GM19463 (cell line): ENCODE data around the gene HTR3E.
"Not testable (repeated sequence)": the region's sequence is repeated elsewhere in the genome, so short reads cannot be mapped to it uniquely, and the experiment has no call there.

ENCODE experiments used
- ATAC-seq: cut with Tn5 transposase; IDR thresholded peaks from one replicate; pipeline ENCODE4 v1.9.1; 2021; ENCODE audit warnings: mild to moderate bottlenecking, moderate library complexity; ENCODE audit not compliant: unreplicated experiment

The HTR3E gene

DNA sequence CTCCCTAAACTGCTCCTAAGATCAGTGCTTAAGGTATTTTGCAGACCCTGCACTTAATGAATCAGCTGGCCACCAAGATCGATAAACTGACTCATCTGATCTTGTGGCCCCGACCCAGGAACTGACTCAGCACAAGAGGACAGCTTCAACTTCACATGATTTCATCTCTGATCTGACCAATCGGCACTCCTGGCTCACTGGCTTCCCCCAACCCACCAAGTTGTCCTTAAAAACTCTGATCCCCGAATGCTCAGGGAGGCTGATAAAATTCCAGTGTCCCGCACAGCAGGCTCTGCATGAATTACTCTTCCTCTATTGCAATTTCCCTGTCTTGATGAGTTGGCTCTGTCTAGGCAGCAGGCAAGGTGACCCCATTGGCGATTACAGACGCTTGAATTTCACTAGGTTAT lies 13.5 kb downstream of the HTR3E start:
- no peak for ATAC-seq

DNA sequence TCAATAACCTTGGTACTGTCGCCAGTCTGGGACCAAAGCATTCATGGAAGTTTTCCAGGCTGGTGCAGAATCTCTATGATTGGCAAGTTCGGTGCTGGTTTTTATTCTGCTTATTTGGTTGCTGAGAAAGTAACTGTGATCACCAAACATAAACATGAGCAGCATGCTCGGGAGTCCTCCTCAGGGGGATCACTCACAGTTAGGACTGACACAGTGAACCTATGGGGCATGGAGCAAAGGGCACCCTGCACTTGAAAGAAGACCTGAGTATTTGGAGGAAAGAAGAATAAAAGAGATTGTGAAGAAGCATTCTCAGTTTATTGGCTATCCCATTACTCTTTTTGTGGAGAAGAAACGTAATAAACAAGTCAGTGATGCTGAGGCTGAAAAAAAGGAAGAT lies 19.2 kb downstream of the HTR3E start:
- ATAC-seq = no peak

DNA sequence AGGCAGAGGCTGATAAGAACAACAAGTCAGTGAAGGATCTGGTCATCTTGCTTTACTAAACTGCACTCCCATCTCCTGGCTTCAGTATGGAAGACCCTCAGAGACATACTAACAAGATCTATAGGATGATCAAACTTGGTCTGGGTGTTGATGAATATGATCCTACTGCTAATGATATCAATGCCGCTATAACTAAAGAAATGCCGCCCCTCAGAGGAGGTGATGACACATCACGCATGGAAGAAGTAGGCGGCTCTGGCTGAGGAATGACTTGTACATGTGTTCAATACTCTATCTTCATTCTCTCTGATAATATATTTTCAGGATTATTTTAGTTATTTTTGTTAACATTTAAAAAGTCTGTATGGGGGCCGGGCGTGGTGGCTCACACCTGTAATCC lies 20.8 kb downstream of the HTR3E start:
- no peak for ATAC-seq

DNA sequence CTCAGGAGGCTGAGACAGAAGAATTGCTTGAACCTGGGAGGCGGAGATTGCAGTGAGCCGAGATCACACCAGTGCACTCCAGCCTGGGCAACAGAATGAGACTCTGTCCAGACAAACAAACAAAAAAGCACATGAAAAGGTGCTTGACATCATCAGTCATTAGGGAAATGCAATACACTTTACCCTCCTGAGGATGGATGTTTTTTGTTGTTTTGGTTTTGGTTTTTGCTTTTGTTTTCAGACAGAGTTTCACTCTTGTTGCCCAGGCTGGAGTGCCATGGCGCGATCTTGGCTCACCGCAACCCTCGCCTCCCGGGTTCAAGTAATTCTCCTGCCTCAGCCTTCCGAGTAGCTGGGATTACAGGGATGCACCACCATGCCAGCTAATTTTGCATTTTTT lies 24.2 kb downstream of the HTR3E start:
- ATAC-seq = not testable (repeated sequence)

DNA sequence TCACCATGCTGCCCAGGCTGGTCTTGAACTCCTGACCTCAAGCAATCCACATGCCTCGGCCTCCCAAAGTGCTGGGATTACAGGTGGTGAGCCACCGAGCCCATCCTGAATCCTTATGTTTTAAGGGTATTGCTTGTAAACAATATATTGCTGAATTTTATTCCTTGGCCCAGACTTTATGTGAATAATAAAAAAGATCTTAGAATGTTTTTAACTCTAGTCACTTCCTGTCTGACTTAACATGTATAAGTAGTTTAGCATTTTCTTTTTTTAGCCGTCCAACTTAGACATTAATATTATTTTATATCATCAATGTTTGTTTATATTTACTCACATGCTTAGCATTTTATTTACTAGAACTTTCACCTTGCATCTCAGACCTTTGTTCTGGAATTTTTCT lies 29.1 kb downstream of the HTR3E start:
- ATAC-seq = no peak

DNA sequence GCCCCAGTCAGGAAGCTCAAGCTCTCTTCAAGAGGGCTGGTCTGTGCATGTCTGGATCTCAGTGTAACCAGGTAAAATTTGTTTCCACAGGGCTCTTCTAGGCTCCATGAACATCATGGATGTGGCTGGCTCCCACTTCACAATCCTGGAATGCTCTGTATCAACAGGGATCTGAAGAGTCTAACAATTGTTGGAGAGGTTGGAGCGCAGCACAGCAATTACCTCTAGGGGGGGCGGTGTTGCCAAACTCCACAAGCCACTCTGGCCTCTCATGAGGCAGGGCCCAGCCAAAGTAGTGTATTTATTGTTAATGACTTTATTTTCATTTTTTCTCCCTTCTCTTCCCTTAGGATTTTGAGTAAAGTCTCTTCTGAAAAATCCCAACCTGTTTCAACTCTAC lies 32.1 kb downstream of the HTR3E start:
- ATAC-seq = no peak

DNA sequence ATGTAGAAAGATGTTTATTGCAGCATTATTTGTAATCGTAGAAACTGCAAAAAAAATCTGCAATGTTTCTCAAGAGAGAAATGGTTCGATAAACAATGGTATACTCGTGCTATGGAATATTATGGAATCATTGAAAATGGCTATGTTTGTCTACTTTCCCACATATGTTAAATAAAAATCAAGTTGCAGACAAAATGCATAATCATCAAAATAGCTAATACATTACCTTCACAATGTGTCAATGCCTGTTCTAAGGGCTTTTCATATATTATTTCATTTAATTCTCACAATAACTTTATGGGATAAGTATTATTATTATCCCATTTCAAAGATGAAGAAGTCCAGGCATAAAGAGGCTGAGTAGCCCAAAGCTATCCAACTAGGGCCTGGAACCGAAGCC lies 36.1 kb downstream of the HTR3E start:
- ATAC-seq = no peak

DNA sequence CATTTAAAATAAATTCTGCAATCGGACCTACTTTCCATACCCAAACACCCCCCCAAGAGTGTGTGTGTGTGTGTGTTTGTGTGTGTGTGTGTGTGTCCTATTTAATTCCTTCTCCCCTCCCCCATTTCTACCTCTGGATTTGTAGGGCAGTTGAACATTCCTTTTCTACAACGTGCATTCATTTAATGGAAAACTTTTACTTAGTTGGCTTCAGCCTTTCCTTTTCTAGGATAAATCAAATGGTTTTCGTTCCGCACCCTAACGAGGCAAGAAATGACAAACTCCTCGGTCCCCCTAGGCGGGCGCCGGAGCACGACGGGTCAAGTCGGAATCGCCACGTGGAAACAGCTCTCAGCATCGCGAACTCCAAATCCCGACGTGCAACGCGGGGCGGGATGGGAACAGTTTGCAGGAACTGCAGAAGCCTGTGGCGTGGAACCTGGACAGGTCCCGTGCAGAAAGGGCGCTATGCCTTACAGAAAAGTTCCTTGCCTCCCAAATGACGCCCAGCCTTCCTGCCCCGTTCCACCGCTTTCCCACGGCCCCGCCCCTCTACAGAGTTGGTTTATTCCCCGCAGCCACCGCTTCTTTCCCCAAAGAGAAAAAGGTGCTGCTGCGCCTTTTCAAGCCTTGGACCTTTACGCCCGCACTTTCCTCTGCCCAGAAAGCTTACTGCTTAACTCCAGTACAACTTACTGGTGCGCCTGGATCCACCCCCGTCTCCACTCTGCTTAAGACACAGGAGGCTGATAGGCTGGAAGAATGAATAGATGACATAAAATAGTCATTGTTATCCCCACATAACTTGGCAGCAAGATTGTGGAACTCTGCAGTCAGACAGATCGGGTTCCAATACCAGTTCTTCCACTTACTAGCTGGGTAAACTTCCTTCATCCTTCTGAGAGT lies 37.2 kb downstream of the HTR3E start:
- ATAC-seq = peak; percentile 43

DNA sequence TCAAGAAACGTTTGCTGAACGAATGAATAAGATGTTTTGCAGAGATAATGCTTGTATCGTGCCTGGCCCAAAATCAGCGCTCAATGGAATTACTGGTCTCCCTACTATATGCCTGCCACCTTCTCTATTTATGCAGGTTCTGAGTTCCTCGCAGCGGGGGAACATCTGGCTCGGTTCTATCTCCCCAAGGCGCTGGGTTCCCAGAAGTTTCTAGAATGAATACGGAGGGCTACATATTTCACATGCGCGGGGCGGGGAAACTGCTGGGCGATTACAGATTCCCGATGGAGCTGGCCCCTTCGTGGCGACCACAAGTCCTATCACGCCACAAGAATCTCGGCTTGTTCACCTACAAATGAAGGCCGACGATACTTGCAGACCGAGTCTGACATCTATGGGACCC lies 37.9 kb downstream of the HTR3E start:
- no peak for ATAC-seq

DNA sequence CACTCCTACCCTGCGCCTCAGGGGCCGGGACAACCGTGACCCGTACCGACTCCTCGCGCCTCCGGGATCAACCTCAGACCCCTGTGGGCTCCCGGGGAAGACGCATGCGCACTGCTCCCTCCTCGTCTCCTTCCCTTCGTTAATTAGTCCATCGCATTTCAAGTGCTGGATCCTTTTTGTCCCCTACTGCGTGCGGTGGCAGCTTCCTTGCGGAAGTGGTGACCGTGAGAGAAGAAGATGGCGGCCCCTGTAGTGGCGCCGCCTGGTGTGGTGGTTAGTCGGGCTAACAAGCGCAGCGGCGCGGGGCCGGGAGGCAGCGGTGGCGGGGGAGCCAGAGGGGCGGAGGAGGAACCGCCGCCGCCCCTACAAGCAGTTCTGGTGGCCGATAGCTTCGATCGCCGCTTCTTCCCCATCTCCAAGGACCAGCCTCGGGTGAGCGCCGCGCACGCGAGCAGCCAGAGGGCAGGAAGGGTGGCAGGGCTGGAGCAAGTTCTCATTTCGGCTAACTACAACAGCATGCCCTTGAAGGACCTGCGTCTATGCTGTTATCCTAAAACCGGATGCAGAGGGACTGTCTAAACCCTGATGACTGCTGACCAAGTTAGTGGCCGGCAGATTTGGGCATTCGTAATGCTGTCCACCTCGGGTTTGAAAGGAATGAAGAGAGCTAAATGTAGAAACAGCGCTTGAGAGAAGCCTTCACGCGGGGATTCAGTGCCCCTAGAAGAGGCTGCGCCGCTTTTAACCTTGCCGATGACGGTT lies 38.5 kb downstream of the HTR3E start, which contains the start of gene EIF2B5:
EIF2B5 (plus strand) TSS at position 210 of the 762 bp plus-strand sequence; CDS start at position 238, 28 bp downstream.
- peak; percentile 88 for ATAC-seq

DNA sequence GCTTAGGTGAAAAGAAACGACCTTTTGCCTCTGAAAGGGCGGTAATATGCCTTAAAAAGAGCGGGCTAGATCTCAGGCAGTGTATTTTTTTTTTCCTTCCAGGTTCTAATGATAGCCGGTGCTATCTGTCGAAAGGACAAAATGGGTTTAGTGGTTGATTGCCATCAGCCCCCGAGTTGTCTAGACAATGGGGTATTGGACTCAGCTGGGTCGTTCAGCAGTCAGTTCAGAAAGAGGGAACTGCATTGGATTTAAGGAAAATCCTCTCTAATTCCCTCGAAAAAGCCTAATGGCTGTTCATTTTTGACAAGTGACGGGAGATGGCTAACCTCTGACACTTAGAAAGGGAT lies 39.0 kb downstream of the HTR3E start:
- ATAC-seq = no peak

DNA sequence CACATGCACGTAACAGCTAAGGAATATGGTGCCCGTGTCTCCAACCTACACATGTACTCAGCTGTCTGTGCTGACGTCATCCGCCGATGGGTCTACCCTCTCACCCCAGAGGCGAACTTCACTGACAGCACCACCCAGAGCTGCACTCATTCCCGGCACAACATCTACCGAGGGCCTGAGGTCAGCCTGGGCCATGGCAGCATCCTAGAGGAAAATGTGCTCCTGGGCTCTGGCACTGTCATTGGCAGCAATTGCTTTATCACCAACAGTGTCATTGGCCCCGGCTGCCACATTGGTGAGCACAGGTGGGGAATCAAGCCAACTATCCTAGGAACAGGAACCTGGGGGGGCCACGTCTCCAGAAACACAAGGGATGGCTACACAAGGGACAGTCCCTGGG lies 43.6 kb downstream of the HTR3E start:
- ATAC-seq = no peak

DNA sequence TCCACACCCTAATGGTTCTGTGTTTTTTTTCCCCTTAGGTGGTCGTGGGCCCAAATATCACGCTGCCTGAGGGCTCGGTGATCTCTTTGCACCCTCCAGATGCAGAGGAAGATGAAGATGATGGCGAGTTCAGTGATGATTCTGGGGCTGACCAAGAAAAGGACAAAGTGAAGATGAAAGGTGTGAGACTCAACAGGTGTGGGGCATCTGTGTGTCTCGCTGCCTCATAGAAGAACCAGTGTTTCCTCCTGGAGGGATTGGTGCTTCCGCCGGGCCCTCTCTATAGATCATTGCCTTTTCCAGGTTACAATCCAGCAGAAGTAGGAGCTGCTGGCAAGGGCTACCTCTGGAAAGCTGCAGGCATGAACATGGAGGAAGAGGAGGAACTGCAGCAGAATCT lies 45.3 kb downstream of the HTR3E start:
- no peak for ATAC-seq

DNA sequence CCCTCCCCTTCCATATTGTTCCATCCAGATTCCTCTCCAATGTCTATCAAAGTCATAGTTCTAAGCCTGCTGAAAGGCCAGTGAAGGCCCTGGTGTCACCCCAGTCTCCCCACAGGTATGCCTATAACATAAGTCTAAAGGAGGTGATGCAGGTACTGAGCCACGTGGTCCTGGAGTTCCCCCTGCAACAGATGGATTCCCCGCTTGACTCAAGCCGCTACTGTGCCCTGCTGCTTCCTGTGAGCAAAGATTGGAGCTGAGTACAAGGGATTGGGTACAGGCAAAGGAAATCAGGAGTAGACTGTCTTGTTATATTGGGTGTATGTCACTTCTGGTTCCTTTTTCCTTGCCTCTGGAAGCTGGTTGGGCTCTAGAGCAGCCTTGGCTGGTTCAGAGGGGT lies 46.5 kb downstream of the HTR3E start:
- ATAC-seq = no peak

DNA sequence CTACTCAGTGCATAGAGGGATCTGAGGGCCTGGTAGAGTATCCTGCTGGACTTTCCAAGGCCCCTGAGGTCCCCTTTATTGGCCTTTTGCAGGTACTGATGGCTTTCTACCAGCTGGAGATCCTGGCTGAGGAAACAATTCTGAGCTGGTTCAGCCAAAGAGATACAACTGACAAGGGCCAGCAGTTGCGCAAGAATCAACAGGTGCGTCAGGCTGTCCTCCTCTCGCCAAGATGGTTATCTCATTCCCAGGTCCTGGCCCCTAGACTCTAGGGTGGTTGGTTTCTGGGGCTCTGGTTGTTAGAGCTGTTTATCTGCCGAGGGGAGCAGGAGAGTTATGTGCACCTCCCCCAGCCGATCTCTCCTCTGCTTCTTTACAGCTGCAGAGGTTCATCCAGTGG lies 47.6 kb downstream of the HTR3E start:
- no peak for ATAC-seq

DNA sequence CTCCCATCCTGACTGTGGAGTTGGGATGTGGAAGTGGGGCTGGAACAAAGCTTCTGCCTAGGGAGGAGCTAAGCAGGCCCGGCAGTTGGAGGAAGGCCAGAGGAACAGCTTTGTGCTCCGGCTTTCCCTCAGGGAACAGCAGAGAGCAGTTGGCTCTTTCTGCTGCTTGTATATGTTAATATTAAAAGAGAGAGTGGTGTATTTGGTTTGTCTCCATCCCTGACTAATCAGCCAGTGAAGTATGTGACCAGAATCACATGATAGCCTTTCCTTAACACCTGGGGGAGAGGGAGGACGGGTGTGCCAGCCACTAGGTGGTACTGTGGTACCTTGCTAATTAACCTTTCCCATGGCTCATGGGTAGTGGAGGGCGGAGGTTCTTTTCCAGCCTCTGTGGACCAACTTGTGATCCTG lies 48.3 kb downstream of the HTR3E start:
- no peak for ATAC-seq

DNA sequence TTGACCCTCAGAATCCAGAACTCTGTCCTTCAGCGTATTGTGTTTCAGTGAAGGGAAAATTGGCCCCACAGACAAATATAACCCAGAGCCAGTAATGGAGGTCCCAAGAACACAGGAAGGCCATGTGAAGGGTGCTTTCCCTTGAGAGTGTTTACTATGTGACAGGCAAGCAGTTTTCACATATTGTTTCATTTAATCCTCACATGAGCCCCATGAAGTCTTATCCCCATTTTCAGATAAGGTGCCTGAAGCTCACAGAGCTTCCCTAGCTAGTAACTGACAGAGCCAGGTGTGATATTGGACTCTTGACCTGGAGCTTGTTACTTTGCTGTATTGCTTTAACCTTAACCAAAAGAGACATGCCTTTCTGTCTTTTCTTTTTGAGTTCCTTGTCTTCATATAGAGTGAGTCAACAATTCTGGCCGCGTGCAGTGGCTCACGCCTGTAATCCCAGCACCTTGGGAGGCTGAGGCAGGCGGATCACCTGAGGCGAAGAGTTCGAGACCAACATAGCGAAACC lies 48.9 kb downstream of the HTR3E start:
- ATAC-seq = no peak

DNA sequence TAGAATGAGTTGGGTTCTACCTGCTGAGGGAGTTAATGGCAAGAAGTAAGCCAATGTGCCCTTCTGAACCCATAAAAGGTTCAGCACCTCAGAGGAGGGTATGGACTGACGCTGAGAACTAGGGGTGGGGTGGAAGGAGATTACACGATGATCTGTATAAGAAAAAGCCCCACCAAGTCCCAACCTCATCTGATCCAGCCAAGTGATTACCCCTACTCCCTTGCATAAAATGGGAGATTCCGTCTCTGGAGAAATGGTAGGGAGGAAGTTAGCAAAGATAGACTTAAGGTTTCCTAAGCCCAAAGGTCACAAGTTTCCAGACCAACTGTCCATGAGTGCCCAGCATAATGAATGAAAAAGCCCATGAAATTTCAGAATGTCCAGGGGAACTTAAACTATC lies 51.2 kb downstream of the HTR3E start:
- no peak for ATAC-seq

DNA sequence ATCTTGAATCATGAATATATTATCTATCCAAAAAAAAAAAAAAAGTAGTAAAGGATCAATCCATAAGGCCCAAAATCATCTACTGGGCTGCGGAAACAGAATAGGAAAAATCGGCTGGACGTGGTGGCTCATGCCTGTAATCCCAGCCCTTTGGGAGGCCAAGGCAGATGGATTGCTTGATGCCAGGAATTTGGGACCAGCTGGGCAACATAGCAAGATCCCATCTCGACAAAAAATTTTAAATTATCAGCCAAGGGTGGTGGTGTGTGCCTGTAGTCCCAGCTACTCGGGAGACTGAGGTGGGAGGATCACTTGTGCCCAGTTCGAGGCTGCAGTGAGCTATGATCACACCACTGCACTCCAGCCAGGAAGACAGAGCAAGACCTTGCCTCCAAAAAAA lies 52.3 kb downstream of the HTR3E start:
- no peak for ATAC-seq

DNA sequence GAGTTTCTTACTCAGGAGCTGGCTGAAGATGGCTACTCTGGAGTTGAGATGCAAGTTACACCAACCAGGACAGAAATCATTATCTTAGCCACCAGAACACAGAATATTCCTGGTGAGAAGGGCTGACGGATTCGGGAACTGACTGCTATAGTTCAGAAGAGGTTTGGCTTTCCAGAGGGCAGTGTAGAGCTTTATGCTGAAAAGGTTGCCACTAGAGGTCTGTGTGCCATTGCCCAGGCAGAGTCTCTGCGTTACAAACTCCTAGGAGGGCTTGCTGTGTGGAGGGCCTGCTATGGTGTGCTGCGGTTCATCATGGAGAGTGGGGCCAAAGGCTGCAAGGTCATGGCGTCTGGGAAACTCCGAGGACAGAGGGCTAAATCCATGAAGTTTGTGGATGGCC lies 52.9 kb downstream of the HTR3E start:
- ATAC-seq = not testable (repeated sequence)

DNA sequence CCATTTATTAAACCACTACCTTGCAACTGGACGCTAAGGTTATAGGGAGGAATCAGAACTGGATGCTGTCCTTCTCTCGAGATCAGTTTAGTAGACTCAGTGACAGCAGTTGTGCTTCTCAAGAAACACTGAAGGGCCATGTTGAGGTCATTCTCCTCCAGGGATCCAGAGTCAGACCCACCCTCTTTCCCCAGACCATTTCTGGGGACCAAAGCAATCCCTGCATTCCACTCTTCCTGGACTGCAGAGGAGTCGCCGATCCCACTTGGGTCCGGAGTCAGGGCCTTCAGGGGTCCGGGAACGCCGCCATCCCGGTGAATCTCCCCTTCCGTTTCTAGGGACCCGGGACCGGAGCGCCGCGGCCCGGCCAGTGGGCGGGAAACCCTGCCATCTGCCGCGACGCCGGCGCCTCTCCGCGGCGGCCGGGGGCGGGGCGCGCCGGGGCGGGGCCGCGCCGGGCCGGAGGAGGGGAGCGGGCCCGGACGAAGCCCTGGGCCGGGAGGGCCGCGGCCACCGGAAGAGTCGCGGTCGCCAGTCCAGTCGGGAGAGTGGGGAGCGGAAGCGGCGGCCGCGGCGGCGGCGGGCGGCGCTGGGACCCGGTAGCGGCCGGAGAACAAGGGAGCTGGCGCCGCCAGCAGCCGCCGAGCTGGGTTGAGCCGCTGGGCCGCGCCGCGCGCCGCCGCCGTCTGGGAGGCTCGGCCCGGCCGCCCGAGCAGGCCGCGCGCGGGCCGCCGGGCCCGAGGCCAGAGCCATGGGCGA lies 58.2 kb downstream of the HTR3E start, which contains the start of gene DVL3:
DVL3 (plus strand) TSS at position 493 of the 759 bp plus-strand sequence; CDS start at position 752, 259 bp downstream.
- ATAC-seq = peak; percentile 85
